GM19467 (cell line): ENCODE measurements around the gene ITGA1.
"Not testable (repeated sequence)": the region's sequence is repeated elsewhere in the genome, so short reads cannot be mapped to it uniquely, and the experiment has no call there.

Experiments used
- ATAC-seq: cut with Tn5 transposase; IDR thresholded peaks from one replicate; pipeline ENCODE4 v1.9.1; 2021; ENCODE audit warnings: mild to moderate bottlenecking, moderate library complexity; ENCODE audit not compliant: unreplicated experiment

Gene ITGA1

DNA sequence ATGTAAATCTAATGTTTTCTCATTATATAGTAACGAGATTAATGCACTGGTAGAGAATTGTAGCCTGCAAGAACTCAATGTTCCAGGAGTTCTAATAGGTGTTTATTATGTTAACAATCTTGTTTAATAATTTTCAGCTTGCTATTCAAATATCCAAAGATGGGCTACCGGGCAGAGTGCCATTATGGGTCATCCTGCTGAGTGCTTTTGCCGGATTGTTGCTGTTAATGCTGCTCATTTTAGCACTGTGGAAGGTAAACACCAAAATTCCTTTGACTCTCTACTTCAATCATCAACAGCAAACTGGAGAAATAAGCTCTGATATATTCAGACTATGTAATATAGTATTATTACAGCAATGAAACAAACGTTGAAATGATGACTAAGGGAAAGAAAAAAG, 159.5 kb downstream of the ITGA1 start:
- ATAC-seq, result no peak

- no peak for ATAC-seq
Observed at GRCh38 chr5:52947851-52948250, 160.1 kb downstream of the ITGA1 start.

DNA sequence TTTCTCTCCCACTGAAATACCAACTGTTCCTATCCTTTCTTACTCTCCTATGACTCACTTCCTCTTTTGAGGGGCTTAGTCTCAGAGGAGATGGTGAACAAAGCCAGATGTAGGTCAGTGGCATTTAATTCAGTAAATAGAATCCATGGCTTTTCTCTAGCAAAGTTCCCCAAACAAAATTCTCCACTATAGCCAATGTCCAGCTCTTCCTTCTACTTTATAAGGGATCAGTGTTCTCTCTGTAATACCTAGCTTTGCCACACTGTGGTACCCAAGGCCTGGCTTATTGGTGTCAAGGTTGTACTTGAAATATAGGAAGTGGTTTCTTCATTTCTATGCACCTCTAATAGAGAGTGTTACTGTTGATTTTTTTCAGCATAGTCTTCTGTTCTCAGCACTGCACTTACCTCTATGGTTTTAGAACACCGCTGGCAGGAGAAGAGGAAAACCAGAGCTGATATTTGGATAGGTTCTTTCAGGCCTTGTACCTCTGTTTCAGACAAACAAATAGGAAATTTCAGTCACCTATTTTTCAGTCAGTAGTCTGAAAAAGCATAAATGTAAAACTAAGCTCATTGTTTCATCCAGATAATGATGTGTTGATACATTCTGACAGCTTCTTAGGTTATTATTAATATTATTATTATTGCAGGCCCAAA, 160.8 kb downstream of the ITGA1 start:
- peak; percentile 100 for ATAC-seq

DNA sequence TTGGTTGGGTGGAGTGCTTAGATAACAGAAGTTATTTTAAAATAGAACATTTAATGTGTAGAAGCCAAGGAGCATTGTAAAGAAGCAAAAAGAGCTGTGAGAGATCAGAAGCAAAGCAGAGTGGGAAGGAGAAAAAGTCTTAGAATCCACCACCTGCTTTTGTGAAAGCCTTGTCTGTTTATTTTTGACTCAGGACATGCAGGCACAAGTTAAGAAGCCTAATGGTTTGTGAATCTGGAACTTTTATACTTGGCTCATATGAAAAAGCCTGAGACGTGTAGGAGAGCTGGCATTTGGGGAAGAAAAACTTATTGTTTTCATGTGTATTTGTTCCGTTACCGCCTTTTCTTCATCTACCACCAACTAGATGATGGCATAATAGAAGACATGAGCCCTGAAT, 163.0 kb downstream of the ITGA1 start:
- no peak for ATAC-seq

DNA sequence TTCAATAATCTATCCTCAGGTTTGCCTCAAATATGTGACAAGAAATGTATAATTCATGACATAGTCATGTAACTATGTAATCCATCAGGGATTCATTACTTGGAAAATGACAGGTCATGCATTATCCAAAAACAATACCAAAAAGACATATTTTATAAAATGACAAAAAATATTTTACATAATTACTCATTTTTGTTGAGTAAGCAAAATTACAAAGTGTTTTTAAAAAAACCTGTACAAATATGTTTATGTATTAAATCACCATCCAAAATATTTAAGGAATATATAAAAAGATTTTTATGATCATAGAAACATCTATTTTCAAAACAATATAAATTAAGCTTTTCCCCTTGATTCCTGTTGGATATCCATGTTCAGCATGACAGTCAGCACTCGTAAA, 164.8 kb downstream of the ITGA1 start:
- no peak for ATAC-seq

GRCh38 chr5:52956014-52956413, 168.3 kb downstream of the ITGA1 start:
- ATAC-seq, result no peak

GRCh38 chr5:52956915-52957747, 169.4 kb downstream of the ITGA1 start:
- ATAC-seq, result peak; percentile 80

DNA sequence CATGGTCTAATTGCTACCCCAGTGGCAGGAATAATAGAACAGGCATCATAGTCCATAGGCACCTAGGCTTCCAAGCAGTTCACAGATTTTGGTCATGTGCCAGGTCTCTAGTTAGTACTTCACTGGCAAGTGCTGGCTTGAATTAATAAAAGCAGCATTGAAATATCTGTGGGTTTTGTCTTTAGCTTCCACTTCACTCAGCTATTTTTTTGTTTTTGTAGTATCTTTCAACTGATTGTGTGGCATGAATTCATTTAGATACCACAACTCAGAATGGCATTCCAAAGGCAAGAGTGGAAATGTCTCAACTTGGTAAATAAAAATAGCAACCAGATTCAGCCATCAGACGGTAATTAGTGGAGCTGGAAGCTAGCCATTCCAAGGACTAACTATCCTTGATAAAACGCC, 173.6 kb downstream of the ITGA1 start:
- no peak for ATAC-seq

- ATAC-seq, result no peak
Observed at GRCh38 chr5:52963636-52964035, 175.9 kb downstream of the ITGA1 start.

- ATAC-seq, result no peak
Observed at GRCh38 chr5:52964138-52964537, 176.4 kb downstream of the ITGA1 start.

DNA sequence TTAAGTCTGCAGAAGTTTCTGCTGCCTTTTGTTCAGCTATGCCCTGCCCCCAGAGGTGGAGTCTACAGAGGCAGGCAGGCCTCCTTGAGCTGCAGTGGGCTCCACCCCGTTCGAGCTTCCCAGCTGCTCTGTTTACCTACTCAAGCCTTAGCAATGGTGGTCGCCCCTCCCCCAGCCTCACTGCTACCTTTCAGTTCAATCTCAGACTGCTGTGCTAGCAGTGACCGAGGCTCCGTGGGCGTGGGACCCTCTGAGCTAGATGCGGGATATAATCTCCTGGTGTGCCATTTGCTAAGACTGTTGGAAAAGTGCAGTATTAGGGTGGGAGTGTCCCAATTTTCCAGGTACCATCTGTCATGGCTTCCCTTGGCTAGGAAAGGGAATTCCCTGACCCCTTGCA, 188.4 kb downstream of the ITGA1 start:
- ATAC-seq, result not testable (repeated sequence)

- no peak for ATAC-seq
Observed at GRCh38 chr5:52977264-52977897, 189.7 kb downstream of the ITGA1 start.

DNA sequence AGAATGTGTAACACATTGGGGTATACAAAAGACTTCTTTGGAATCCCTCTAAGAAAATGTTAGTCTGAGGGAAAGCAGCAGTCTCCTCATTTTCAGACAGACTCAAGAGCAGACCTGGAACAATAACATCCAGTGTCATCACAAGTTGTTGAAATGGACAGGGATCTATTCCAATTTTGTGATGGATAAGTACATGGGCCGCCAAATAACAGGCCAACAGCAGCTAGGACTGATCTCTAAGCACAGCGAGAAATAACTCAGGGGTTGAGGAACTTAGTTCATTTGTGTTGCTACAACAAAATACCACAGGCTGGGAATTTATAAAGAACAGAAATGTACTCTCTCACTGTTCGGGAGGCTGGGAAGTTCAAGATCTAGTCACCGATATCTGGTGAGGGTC, 193.8 kb downstream of the ITGA1 start:
- no peak for ATAC-seq

GRCh38 chr5:52983731-52984636, 196.3 kb downstream of the ITGA1 start:
- ATAC-seq, result no peak

GRCh38 chr5:52985306-52985705, 197.6 kb downstream of the ITGA1 start:
- ATAC-seq, result no peak

- ATAC-seq, result no peak
Observed at GRCh38 chr5:52987711-52988331, 200.1 kb downstream of the ITGA1 start.

DNA sequence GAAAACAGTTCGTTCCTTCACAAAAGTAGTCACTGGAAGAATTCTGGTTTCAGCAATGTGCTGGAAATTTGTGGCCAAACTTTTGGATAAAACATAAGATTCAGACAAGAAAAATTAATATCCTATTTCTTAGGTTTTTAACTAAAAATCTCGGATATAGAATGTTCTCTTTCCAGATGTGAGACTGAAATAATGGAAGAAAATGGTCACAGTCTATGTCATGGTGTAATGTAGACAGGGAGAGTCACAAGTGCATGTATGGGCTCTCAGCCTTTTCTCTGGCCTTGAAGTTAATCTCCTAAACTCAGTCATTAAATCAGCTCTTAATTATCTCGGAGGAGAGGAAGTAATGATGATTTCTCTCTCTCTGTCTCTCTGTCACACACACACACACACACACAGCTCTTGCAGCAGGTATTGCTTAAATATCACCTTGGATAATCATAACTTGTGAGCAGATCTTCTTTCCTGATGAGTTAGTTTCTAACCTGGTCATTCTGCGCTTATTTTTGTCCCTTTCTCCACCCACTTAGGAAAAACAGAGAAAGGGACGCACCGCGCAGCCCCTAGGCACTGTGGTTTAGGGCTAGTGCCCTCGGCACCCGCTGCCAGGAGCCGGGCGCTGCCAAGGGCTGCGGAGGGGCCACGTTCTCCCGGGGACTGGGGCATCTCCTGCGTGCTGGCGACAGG, 200.8 kb downstream of the ITGA1 start:
- ATAC-seq, result no peak

DNA sequence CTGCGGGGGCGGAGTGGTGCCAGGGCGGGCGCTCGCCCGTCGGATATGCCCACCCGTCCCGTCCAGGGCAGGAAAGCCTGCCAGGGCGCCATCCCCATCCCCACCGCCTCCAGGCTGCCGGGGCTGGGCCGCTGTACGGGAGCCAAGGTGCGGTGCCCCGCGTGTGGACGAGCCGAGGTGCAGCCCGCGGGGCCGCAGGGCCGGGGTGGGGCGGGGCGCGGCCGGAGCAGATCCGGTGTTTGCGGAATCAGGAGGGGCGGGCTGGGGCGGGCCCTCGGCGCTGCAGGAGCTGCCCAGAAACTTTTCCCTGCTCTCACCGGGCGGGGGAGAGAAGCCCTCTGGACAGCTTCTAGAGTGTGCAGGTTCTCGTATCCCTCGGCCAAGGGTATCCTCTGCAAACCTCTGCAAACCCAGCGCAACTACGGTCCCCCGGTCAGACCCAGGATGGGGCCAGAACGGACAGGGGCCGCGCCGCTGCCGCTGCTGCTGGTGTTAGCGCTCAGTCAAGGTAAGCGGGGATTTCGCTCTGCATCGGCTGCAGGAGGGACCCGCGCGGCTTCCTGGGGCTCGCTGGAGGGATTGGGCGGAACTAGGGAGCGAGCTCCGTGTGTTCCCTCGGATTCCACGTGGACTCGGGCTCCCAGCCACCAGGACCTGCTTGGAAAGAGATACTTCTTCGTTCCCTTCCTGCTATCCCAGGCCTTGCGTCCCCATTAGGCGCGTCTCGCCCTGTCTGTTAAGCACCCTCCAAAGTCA, 201.5 kb downstream of the ITGA1 start, which contains the start of gene ITGA2:
ITGA2 (plus strand) TSS at position 328 of the 756 bp plus-strand sequence; CDS start at position 445, 117 bp downstream.
- ATAC-seq, result no peak
